Calu3 (cell line): ENCODE data around the gene ADGRD1. TPM values are rescaled to one million over a fixed set of nuclear protein-coding genes. Genes with fewer than 3 reads are reported as not detected.

Source experiments
- BruUV-seq: library from RNA; stranded (reverse); fragments of 400-500 nt; replicated peaks from 2 replicates; lab custom pipeline; 2021; lab: Mats Ljungman, UMichigan
- CTCF ChIA-PET: fragments of 300-600 bp; sonication (Branson Sonifier 250); formaldehyde crosslinking; loops from one replicate; lab custom pipeline; 2022; ENCODE audit warnings: antibody characterized with exemption; lab: Charles Lee
- DNase-seq: peaks from one replicate; pipeline ENCODE4 v3.0.0; 2022
- H3K27ac Mint-ChIP-seq: one replicate; pipeline ENCODE4 v1.8.0; 2022; ENCODE audit warnings: mixed read lengths; ENCODE audit not compliant: unreplicated experiment
- H3K27me3 Mint-ChIP-seq: one replicate; pipeline ENCODE4 v1.8.0; 2022; ENCODE audit warnings: mixed read lengths; ENCODE audit not compliant: unreplicated experiment
- H3K36me3 Mint-ChIP-seq: one replicate; pipeline ENCODE4 v1.8.0; 2022; ENCODE audit warnings: mild to moderate bottlenecking, moderate library complexity, mixed read lengths; ENCODE audit not compliant: insufficient read depth, unreplicated experiment
- H3K4me1 Mint-ChIP-seq: one replicate; pipeline ENCODE4 v1.8.0; 2022; ENCODE audit warnings: mild to moderate bottlenecking, low read depth, mixed read lengths; ENCODE audit not compliant: unreplicated experiment
- H3K4me3 Mint-ChIP-seq: one replicate; pipeline ENCODE4 v1.8.0; 2022; ENCODE audit warnings: mild to moderate bottlenecking, low read depth, moderate library complexity, mixed read lengths; ENCODE audit not compliant: unreplicated experiment
- H3K9me3 Mint-ChIP-seq: one replicate; pipeline ENCODE4 v1.8.0; 2022; ENCODE audit warnings: low read depth, mixed read lengths; ENCODE audit not compliant: unreplicated experiment
- CTCF ChIP-seq: fragments of 200-600 bp; IDR thresholded peaks from one replicate; pipeline ENCODE4 v1.8.0; 2022; ENCODE audit warnings: antibody characterized with exemption; ENCODE audit not compliant: unreplicated experiment
- intact Hi-C: fragments of 100-400 bp; cut with micrococcal nuclease; formaldehyde crosslinking; loops from one replicate; pipeline ENCODE4 v1.10.0; 2022; ENCODE audit not compliant: unreplicated experiment
- total RNA-seq: library from RNA; stranded (reverse); gene quantifications from 2 replicates; pipeline ENCODE4 v1.2.3, GENCODE V29; 2022

The ADGRD1 gene
- total RNA-seq, 1 experiment from 2014 or later = not detected

GRCh38 chr12:131000000-131000486, 46.3 kb downstream of the ADGRD1 start:
- Mint-ChIP-seq H3K27ac (no peak overlapping the region), H3K4me1 (no peaks in the 10 kb centered on the region), H3K9me3 (peaks cover 2% of the 10 kb centered on the region), H3K27me3 (no peaks in the 10 kb centered on the region), H3K4me3 (no peak overlapping the region), H3K36me3 (no peaks in the 10 kb centered on the region)
- no peak for TF ChIP-seq CTCF
- DNase-seq = no peak
- no TSS peak for BruUV-seq
- intact Hi-C loops = no loop called here
- CTCF ChIA-PET = no interaction called here

- Mint-ChIP-seq H3K27ac (no peak overlapping the region), H3K4me3 (no peak overlapping the region), H3K4me1 (no peaks in the 10 kb centered on the region), H3K36me3 (no peaks in the 10 kb centered on the region), H3K9me3 (peaks cover 2% of the 10 kb centered on the region), H3K27me3 (peaks cover 10% of the 10 kb centered on the region)
- intact Hi-C loops = no loop called here
- no peak for DNase-seq
- CTCF ChIA-PET = no interaction called here
- TF ChIP-seq CTCF = no peak
- BruUV-seq = no TSS peak
Observed at GRCh38 chr12:131001493-131001892, 47.8 kb downstream of the ADGRD1 start.

- no TSS peak for BruUV-seq
- H3K36me3 Mint-ChIP-seq = no peaks in the 10 kb centered on the region
- TF ChIP-seq CTCF = no peak
- CTCF ChIA-PET = no interaction called here
- peaks cover 17% of the 10 kb centered on the region for H3K27me3 Mint-ChIP-seq
- H3K4me1 Mint-ChIP-seq = no peaks in the 10 kb centered on the region
- no peak overlapping the region for H3K27ac Mint-ChIP-seq
- DNase-seq = no peak
- intact Hi-C loops = no loop called here
- H3K9me3 Mint-ChIP-seq = peaks cover 2% of the 10 kb centered on the region
- no peak overlapping the region for H3K4me3 Mint-ChIP-seq
Observed at GRCh38 chr12:131002216-131002631, 48.5 kb downstream of the ADGRD1 start.

- BruUV-seq = no TSS peak
- Mint-ChIP-seq H3K36me3 (no peaks in the 10 kb centered on the region), H3K9me3 (peaks cover 2% of the 10 kb centered on the region), H3K4me3 (no peak overlapping the region), H3K27ac (no peak overlapping the region), H3K27me3 (peaks cover 27% of the 10 kb centered on the region), H3K4me1 (no peaks in the 10 kb centered on the region)
- no peak for TF ChIP-seq CTCF
- no peak for DNase-seq
- intact Hi-C loops = no loop called here
- CTCF ChIA-PET = interaction anchor here (1.0 kb wide), 1 partner anchor 10 kb away, joined by 4 read pairs; no protein-coding TSS in a partner anchor
Observed at GRCh38 chr12:131003036-131003715, 49.5 kb downstream of the ADGRD1 start.
